HCT116 (cell line): Measurements from ENCODE around the gene POLD2.
A peak's percentile ranks its signal among the peaks of the same experiment; 100 is the strongest.

ENCODE experiments used
- EZH2phosphoT487 ChIP-seq: fragments of 200-600 bp; IDR thresholded peaks from 2 replicates; pipeline ENCODE4 v1.6.1; 2018; ENCODE audit warnings: antibody characterized with exemption, borderline replicate concordance
- POLR2A ChIP-seq: IDR thresholded peaks from 2 replicates; pipeline ENCODE4 v1.7.0; 2011; ENCODE audit warnings: borderline replicate concordance; ENCODE audit not compliant: insufficient read depth, insufficient read length; ENCODE audit errors: extremely low read depth
- ZFX ChIP-seq: fragments of 450-650 bp; IDR thresholded peaks from 2 replicates; pipeline ENCODE4 v1.6.1; 2017
- TF ChIP-seq, protein P1 (sequence below): IDR thresholded peaks from 2 replicates; pipeline ENCODE4 v1.6.1; 2012
- TF ChIP-seq, protein P2 (sequence below): IDR thresholded peaks from 2 replicates; pipeline ENCODE4 v1.6.1; 2011; ENCODE audit warnings: mild to moderate bottlenecking, low read length, moderate library complexity; ENCODE audit not compliant: insufficient replicate concordance; ENCODE audit errors: extremely low read depth
- TF ChIP-seq, protein P3 (sequence below), 3 experiments: fragments of 200-600 bp in 1 of 3; sonication (generic) in 1 of 3; IDR thresholded peaks in 2 of 3; conservative IDR thresholded peaks in 1 of 3; 2 replicates each; pipeline ENCODE4 v1.5.1; 2012 to 2017; ENCODE audit warnings: low read depth in 2 of 3, low read length in 2 of 3, antibody characterized with exemption in 1 of 3, borderline replicate concordance in 1 of 3, control low read depth in 1 of 3, mild to moderate bottlenecking in 1 of 3, mixed read lengths in 1 of 3, mixed run types in 1 of 3, moderate library complexity in 1 of 3; ENCODE audit not compliant: insufficient read depth in 1 of 3

DNA sequence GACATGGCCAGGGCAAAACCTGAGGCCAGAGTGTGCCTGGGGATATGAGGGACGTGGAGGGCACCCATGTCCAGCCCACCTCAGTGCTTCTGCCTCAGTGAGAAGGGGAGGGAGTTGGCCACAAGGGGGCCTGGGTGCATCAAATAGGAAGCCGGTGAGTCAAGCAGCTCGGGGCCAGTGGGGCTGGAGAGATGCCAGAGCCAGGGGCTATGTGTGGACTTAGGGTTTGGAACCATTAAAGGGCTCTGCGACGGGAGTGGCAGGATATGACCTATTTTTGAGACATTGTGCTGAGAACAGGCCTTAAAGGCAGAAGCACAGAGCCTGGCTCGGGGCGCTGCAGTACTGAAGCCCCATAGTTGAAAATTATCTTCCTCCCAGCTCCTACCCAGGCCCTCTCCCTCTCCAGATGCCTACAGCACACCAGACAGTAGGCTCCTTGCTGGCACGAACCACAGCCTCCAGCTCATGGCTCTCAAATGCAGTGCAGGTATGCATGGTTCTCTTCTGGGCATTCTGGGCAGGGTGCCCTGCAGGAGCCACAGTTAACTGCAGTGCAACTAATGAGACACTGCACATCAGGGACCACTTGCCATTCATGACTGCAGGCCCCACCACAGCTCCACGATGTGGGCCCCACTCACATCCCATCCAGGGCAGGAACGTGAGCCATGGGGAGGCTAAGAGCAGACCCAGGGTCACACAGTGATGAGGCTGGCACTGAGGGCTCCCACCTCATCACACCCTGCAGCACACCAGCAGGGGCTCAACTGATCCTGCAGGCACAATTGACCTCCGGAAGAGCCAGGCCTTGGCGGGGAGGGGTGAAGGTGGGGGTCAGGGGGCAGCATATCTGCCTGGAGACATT is 50.8 kb downstream of the POLD2 start:
- TF ChIP-seq ZFX (no peak), EZH2phosphoT487 (no peak), POLR2A (no peak)
- TF ChIP-seq, protein P1, sequence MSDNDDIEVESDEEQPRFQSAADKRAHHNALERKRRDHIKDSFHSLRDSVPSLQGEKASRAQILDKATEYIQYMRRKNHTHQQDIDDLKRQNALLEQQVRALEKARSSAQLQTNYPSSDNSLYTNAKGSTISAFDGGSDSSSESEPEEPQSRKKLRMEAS = no peak
- TF ChIP-seq, protein P2, sequence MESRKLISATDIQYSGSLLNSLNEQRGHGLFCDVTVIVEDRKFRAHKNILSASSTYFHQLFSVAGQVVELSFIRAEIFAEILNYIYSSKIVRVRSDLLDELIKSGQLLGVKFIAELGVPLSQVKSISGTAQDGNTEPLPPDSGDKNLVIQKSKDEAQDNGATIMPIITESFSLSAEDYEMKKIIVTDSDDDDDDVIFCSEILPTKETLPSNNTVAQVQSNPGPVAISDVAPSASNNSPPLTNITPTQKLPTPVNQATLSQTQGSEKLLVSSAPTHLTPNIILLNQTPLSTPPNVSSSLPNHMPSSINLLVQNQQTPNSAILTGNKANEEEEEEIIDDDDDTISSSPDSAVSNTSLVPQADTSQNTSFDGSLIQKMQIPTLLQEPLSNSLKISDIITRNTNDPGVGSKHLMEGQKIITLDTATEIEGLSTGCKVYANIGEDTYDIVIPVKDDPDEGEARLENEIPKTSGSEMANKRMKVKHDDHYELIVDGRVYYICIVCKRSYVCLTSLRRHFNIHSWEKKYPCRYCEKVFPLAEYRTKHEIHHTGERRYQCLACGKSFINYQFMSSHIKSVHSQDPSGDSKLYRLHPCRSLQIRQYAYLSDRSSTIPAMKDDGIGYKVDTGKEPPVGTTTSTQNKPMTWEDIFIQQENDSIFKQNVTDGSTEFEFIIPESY = no peak
- TF ChIP-seq, protein P3, sequence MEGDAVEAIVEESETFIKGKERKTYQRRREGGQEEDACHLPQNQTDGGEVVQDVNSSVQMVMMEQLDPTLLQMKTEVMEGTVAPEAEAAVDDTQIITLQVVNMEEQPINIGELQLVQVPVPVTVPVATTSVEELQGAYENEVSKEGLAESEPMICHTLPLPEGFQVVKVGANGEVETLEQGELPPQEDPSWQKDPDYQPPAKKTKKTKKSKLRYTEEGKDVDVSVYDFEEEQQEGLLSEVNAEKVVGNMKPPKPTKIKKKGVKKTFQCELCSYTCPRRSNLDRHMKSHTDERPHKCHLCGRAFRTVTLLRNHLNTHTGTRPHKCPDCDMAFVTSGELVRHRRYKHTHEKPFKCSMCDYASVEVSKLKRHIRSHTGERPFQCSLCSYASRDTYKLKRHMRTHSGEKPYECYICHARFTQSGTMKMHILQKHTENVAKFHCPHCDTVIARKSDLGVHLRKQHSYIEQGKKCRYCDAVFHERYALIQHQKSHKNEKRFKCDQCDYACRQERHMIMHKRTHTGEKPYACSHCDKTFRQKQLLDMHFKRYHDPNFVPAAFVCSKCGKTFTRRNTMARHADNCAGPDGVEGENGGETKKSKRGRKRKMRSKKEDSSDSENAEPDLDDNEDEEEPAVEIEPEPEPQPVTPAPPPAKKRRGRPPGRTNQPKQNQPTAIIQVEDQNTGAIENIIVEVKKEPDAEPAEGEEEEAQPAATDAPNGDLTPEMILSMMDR (IDR thresholded peaks at IDR 0.05 in 2 of 3, conservative IDR thresholded peaks at IDR 0.05 in 1 of 3; ENCODE audit: borderline replicate concordance in 1 of 3, insufficient read depth in 1 of 3, low read depth in 2 of 3, low read length in 2 of 3) = peak; percentile 57 to 83 (median 72); a peak in 5 of 6 replicates
